ENCODE data around the gene GAL3ST3.

The GAL3ST3 gene

GRCh38 chr11:66059966-66060680 is 11.2 kb upstream of the GAL3ST3 start:
- TF ChIP-seq CTCF (IDR thresholded peaks at IDR 0.05), result no peak

GRCh38 chr11:66056501-66056900 is 7.5 kb upstream of the GAL3ST3 start:
- no peak for TF ChIP-seq CTCF (IDR thresholded peaks at IDR 0.05)

GRCh38 chr11:66055021-66055420 is 6.1 kb upstream of the GAL3ST3 start:
- TF ChIP-seq CTCF (IDR thresholded peaks at IDR 0.05), result no peak

GRCh38 chr11:66052664-66052982 is 3.7 kb upstream of the GAL3ST3 start:
- no peak for TF ChIP-seq CTCF (IDR thresholded peaks at IDR 0.05)

- no peak for TF ChIP-seq CTCF (IDR thresholded peaks at IDR 0.05)
Observed at GRCh38 chr11:66051766-66052663, 3.1 kb upstream of the GAL3ST3 start, which contains the start of gene SF3B2. Gene SF3B2 (plus strand): TSS chr11:66052364. CDS start chr11:66052385, 21 bp downstream.

GRCh38 chr11:66051371-66051765 is 2.4 kb upstream of the GAL3ST3 start:
- no peak for TF ChIP-seq CTCF (IDR thresholded peaks at IDR 0.05)

GRCh38 chr11:66050581-66051231 is 1.7 kb upstream of the GAL3ST3 start:
- TF ChIP-seq CTCF (IDR thresholded peaks at IDR 0.05), result no peak

All from LNCAP (cell line).